NCI-H2029 treated with DMSO at 0.1 percent for 48 hours (cell line): ENCODE results near the gene ANAPC2.

ENCODE experiments used
- DNase-seq: peaks from one replicate; lab custom pipeline; 2025; lab: John Stamatoyannopoulos, UW

ANAPC2 gene

GRCh38 chr9:137162505-137163364 lies 25.6 kb downstream of the ANAPC2 start:
- no peak for DNase-seq

- no peak for DNase-seq
Observed at GRCh38 chr9:137161558-137162486, 26.5 kb downstream of the ANAPC2 start.

GRCh38 chr9:137160716-137161557 lies 27.4 kb downstream of the ANAPC2 start:
- no peak for DNase-seq

GRCh38 chr9:137160054-137160425 lies 28.3 kb downstream of the ANAPC2 start:
- no peak for DNase-seq

DNA sequence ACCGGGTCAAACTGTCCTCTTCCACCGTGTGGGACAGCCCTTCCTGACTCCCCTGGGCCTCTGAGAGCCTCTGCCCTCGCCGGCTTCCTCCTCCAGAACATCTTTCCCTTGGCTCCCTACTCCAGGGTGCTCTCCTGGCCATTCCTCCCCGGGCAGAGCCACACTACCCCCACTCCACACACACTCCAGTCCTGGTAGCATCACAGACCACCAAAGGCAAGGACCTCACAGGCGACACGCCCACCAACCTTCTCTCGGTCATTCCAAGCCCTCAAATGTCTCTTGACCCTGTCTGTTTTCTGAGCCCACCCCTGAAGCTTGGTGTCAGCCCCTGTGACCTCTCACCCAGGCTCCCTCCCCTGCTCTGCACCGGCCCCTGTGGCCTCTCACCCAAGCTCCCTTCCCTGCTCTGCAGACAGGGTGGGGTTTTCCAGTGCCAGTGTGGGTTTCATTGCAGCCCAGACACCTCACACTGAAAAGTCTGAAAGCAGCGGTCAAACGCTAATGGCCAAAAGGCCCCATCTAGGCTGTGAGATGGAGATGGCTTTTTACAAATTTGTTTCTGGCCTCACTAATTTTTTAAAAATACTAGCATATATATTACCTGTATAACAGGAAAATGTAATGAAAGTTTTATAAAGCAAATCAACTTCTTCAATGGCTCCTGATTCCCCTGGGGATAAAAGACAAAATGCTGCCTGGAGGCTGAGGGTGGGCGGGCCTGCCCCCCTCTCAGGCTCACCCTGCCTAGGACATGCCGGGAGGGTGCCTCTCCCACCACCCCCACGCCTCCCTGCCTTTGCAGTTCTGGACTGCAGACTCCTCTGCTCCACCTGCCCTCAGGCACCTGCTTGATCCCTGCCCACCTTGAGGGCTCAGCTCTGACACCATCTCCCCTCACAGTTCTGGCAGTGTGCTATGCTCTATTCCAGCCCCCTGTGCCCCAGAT lies 29.0 kb downstream of the ANAPC2 start:
- no peak for DNase-seq

GRCh38 chr9:137158625-137159024 lies 29.7 kb downstream of the ANAPC2 start:
- no peak for DNase-seq

DNA sequence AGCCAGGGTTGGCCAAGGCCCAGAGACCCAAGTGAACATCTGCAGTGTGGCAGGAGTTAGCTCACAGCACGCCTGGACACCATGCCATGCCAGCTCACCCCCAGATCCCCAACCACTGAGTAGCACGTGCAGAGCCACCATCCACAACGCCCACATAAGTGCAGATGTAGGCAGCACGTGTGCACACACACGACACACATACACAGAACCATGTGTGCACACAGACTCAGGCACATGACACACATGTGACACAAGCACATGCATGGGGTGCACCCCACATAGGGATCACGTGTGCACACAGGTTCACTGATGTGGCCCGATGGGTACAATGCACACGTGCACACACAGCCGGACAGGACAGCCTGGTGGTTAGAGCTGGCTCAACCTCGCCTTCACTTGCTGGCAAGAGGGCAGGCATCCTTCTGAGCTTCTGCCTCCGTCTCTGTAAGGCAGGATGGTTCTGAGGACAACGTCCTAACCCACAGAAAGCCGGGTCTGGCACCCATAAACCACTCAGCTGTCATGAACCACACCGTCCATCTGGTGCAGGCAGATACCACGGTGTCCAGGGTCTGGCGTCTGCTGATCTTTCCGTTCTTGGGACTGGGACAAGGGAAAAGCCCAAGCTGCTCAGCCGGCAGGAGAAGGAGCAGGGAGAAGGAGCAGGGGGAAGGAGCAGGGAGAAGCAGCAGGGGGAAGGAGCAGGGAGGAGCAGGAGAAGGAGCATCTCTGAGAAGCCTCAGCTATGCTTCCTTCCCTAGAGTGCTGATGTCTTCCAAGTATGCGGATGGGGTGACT lies 30.5 kb downstream of the ANAPC2 start:
- no peak for DNase-seq

- no peak for DNase-seq
Observed at GRCh38 chr9:137156567-137157375, 31.6 kb downstream of the ANAPC2 start.

- no peak for DNase-seq
Observed at GRCh38 chr9:137152844-137153405, 35.4 kb downstream of the ANAPC2 start.

- DNase-seq = peak; percentile 95
Observed at GRCh38 chr9:137150617-137151457, 37.5 kb downstream of the ANAPC2 start.

DNA sequence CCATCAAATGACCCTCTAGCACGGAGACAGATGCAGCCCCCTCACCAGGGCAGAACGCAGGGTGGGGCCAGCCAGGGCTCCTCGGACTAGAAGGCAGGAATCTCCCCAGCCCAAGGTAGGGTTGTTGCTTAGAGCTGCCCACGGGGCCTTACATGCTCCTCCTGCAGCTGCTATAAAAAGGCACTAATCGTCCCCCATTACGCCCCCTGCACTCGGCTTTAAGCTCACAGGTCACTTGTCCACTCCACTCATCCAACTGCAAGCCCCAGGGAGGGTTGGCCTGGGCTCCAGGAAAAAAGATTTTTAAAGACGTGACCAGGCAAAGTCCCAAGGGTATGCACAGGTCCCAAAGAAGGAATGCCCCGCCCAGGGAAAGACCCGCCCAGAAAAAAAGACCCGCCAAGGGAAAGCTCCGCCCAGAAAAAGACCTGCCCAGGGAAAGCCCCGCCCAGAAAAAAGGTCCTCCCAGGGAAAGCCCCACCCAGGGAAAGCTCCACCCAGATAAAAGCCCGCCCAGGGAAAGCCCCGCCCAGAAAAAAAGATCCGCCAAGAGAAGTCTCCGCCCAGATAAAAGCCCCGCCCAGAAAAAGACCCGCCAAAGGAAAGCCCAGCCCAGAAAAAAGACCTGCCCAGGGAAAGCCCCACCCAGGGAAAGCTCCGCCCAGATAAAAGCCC lies 38.3 kb downstream of the ANAPC2 start:
- peak; percentile 92 for DNase-seq

- DNase-seq = no peak
Observed at GRCh38 chr9:137149363-137149762, 39.0 kb downstream of the ANAPC2 start.

DNA sequence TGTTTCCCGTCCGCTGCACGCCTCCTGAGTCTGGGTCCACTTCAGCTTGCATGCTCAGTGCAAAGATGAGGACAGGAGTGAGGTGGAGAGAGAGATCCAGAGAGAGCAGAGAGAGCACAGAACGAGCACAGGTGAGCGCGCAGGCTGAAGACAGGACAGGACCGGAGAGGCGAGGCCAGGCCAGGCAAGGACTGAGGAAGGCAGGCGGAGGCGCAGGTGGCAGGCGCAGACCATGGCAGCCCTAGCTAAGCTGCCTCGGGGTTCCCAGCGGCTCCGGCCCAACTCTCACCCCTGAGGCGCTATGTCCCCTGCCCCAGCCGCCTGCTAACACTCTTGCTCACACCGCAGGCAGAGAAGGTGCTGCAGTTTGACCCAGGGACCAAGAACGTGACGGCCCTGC lies 39.7 kb downstream of the ANAPC2 start:
- no peak for DNase-seq

DNA sequence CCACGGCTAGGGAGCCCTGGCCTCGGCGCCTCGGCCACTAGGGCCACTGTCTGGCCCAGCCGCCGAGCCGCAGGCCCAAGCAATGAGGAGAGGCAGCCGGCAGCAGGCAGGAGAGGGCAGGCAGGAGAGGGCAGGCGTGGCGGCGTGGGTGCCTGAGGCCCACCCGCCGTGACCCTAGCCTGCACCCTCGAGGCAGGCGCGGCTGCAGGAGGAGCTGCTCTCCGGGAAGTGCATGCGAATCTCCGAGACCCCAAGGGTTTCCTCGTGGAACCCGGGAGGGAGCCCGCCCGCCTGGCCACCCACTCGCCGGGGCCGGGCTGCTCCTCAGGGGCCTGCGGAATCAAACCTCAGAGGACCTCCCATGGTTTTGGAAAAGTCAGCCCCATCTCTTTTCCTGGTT lies 40.1 kb downstream of the ANAPC2 start:
- DNase-seq = no peak

- DNase-seq = no peak
Observed at GRCh38 chr9:137147793-137148160, 40.6 kb downstream of the ANAPC2 start.

GRCh38 chr9:137147091-137147792 lies 41.1 kb downstream of the ANAPC2 start:
- DNase-seq = no peak

GRCh38 chr9:137146527-137146918 lies 41.8 kb downstream of the ANAPC2 start:
- DNase-seq = no peak
